Liver (tissue), 9 donors: ENCODE data around the gene IARS1. TPM values are rescaled to one million over a fixed set of nuclear protein-coding genes. Genes with fewer than 3 reads are reported as not detected.

Source experiments
- DNase-seq: peaks from one replicate; pipeline ENCODE4 v3.0.0-alpha.2; 2017; ENCODE audit warnings: low spot score
- H3K27ac ChIP-seq, 2 donors: one replicate each; pipeline ENCODE4 v1.7.0; 2013; ENCODE audit warnings: inconsistent platforms in 2 of 2, low read length in 2 of 2, control low read depth in 1 of 2, low read depth in 1 of 2, mild to moderate bottlenecking in 1 of 2
- H3K27me3 ChIP-seq, 4 donors: one replicate each; pipeline versions ENCODE4 v1.6.1 to v1.7.0; 2013; ENCODE audit warnings: low read length in 3 of 4, inconsistent platforms in 1 of 4, mild to moderate bottlenecking in 1 of 4, moderate library complexity in 1 of 4; ENCODE audit not compliant: control insufficient read depth in 4 of 4, insufficient read depth in 4 of 4
- H3K36me3 ChIP-seq, 4 donors: one replicate each; pipeline versions ENCODE4 v1.6.1 to v1.7.0; 2013; ENCODE audit warnings: low read length in 3 of 4, mild to moderate bottlenecking in 3 of 4, low read depth in 1 of 4, moderate library complexity in 1 of 4; ENCODE audit not compliant: control insufficient read depth in 4 of 4, insufficient read depth in 3 of 4
- H3K4me1 ChIP-seq, 4 donors: one replicate each; pipeline versions ENCODE4 v1.6.1 to v1.7.0; 2013; ENCODE audit warnings: low read length in 3 of 4, mild to moderate bottlenecking in 3 of 4, moderate library complexity in 1 of 4; ENCODE audit not compliant: control insufficient read depth in 4 of 4, insufficient read depth in 4 of 4
- H3K4me3 ChIP-seq, 3 donors: one replicate each; pipeline versions ENCODE4 v1.6.1 to v1.7.0; 2013; ENCODE audit warnings: low read length in 3 of 3, control low read depth in 1 of 3, low read depth in 1 of 3, mild to moderate bottlenecking in 1 of 3
- H3K9ac ChIP-seq, 2 donors: one replicate each; pipeline ENCODE4 v1.7.0; 2013; ENCODE audit warnings: low read length in 2 of 2, mild to moderate bottlenecking in 2 of 2, moderate library complexity in 2 of 2, control low read depth in 1 of 2, low read depth in 1 of 2
- H3K9me3 ChIP-seq, 4 donors: one replicate each; pipeline versions ENCODE4 v1.6.1 to v1.7.0; 2013; ENCODE audit warnings: low read length in 3 of 4; ENCODE audit not compliant: control insufficient read depth in 4 of 4
- ATF3 ChIP-seq: IDR thresholded peaks from 2 replicates; pipeline ENCODE4 v1.6.1; 2016; ENCODE audit warnings: antibody characterized with exemption
- CTCF ChIP-seq: fragments of 150-350 bp; IDR thresholded peaks from 2 replicates; pipeline ENCODE4 v1.5.1; 2017; ENCODE audit warnings: improper control_type of control experiment, low read depth, low read length; ENCODE audit not compliant: missing input control
- EGR1 ChIP-seq, 2 donors: IDR thresholded peaks; 2 replicates each; pipeline ENCODE4 v1.6.1; 2016 to 2018; ENCODE audit warnings: antibody characterized with exemption in 2 of 2, low read depth in 2 of 2
- FOXA1 ChIP-seq: IDR thresholded peaks from 2 replicates; pipeline ENCODE4 v1.6.1; 2016; ENCODE audit warnings: antibody characterized with exemption
- FOXA2 ChIP-seq: IDR thresholded peaks from 2 replicates; pipeline ENCODE4 v1.6.1; 2016; ENCODE audit warnings: antibody characterized with exemption
- GABPA ChIP-seq, 2 donors: IDR thresholded peaks in 1 of 2; conservative IDR thresholded peaks in 1 of 2; 2 replicates each; pipeline ENCODE4 v1.6.1; 2016; ENCODE audit warnings: antibody characterized with exemption in 2 of 2, mild to moderate bottlenecking in 1 of 2, moderate library complexity in 1 of 2
- HNF4A ChIP-seq, 2 donors: conservative IDR thresholded peaks; 2 replicates each; pipeline ENCODE4 v1.6.1; 2016; ENCODE audit warnings: antibody characterized with exemption in 2 of 2, mild to moderate bottlenecking in 2 of 2
- HNF4G ChIP-seq: IDR thresholded peaks from 2 replicates; pipeline ENCODE4 v1.6.1; 2016; ENCODE audit warnings: antibody characterized with exemption
- JUND ChIP-seq, 2 donors: IDR thresholded peaks; 2 replicates each; pipeline ENCODE4 v1.6.1; 2016; ENCODE audit warnings: antibody characterized with exemption in 2 of 2
- MAX ChIP-seq: IDR thresholded peaks from 2 replicates; pipeline ENCODE4 v1.6.1; 2016; ENCODE audit warnings: antibody characterized with exemption
- NR2F2 ChIP-seq: IDR thresholded peaks from 2 replicates; pipeline ENCODE4 v1.6.1; 2016; ENCODE audit warnings: antibody characterized with exemption
- RAD21 ChIP-seq, 2 donors: IDR thresholded peaks; 2 replicates each; pipeline ENCODE4 v1.6.1; 2016; ENCODE audit warnings: antibody characterized with exemption in 2 of 2, mild to moderate bottlenecking in 2 of 2
- REST ChIP-seq: IDR thresholded peaks from 2 replicates; pipeline ENCODE4 v1.6.1; 2016; ENCODE audit warnings: antibody characterized with exemption, mild to moderate bottlenecking
- RXRA ChIP-seq, 2 donors: IDR thresholded peaks; 2 replicates each; pipeline ENCODE4 v1.6.1; 2017 to 2018; ENCODE audit warnings: antibody characterized with exemption in 2 of 2, mild to moderate bottlenecking in 1 of 2
- SP1 ChIP-seq: IDR thresholded peaks from 2 replicates; pipeline ENCODE4 v1.6.1; 2018; ENCODE audit warnings: antibody characterized with exemption, mild to moderate bottlenecking
- TAF1 ChIP-seq: conservative IDR thresholded peaks from 2 replicates; pipeline ENCODE4 v1.6.1; 2016; ENCODE audit warnings: antibody characterized with exemption, mild to moderate bottlenecking
- YY1 ChIP-seq: IDR thresholded peaks from 2 replicates; pipeline ENCODE4 v1.6.1; 2016; ENCODE audit warnings: antibody characterized with exemption, mild to moderate bottlenecking
- ZBTB33 ChIP-seq: IDR thresholded peaks from 2 replicates; pipeline ENCODE4 v1.6.1; 2016; ENCODE audit warnings: antibody characterized with exemption
- WGBS: extraction: QIAGEN DNeasy Blood & Tissue Kit; methylation state at CpG from one replicate; pipeline ENCODE4 v1.1.7; 2013; 5-methylcytosine and 5-hydroxymethylcytosine counted together
- polyA plus RNA-seq, 2 donors: library from polyadenylated mRNA; stranded (reverse) in 1 of 2; unstranded in 1 of 2; fragments of 200-250 nt in 1 of 2; fragments of >200 nt in 1 of 2; fragmentation: Nextera tagmentation in 1 of 2; extraction: Ambion mirVana in 1 of 2; gene quantifications; one replicate each; pipeline versions ENCODE4 v1.2.1 to v1.2.3, GENCODE V29; 2013 to 2015
- total RNA-seq, 2 donors: library from RNA; depleted of rRNA; stranded (reverse); fragments of >200 nt; gene quantifications; one replicate each; pipeline ENCODE4 v1.2.3, GENCODE V29; 2014
- donor health status: healthy.
- donor health status: healthy.
- donor health status: healthy.
- donor health status: healthy.
- donor health status: healthy.

Gene IARS1
- total and polyA plus RNA-seq, 4 donors = 24.8 to 81.7 (median 49.6) TPM

GRCh38 chr9:92295827-92296258 lies 2.3 kb upstream of the IARS1 start:
- H3K9ac ChIP-seq = no peak overlapping the region
- no peaks in the 10 kb centered on the region for H3K27me3 ChIP-seq
- H3K27ac ChIP-seq = no peak overlapping the region
- TF ChIP-seq HNF4A (conservative IDR thresholded peaks at IDR 0.05) (no peak), GABPA (IDR thresholded peaks at IDR 0.05 in 1 of 2, conservative IDR thresholded peaks at IDR 0.05 in 1 of 2) (no peak), JUND (IDR thresholded peaks at IDR 0.05) (no peak), FOXA1 (no peak), YY1 (no peak), TAF1 (no peak), RAD21 (IDR thresholded peaks at IDR 0.05) (no peak), ZBTB33 (no peak), RXRA (IDR thresholded peaks at IDR 0.05) (no peak), REST (no peak)
- 82% methylated on average over 4 of the region's 4 CpGs for WGBS
- H3K4me3 ChIP-seq = no peak overlapping the region
- peaks cover 1 to 29% (median 17%) of the 10 kb centered on the region in 4 donors for H3K36me3 ChIP-seq
- no peak for DNase-seq
- H3K9me3 ChIP-seq = no peaks in the 10 kb centered on the region
- peaks cover 10 to 22% (median 15%) of the 10 kb centered on the region in 4 donors for H3K4me1 ChIP-seq

GRCh38 chr9:92295240-92295790 lies 1.8 kb upstream of the IARS1 start:
- TF ChIP-seq ATF3 (no peak), FOXA1 (no peak), GABPA (IDR thresholded peaks at IDR 0.05 in 1 of 2, conservative IDR thresholded peaks at IDR 0.05 in 1 of 2) (no peak), RAD21 (IDR thresholded peaks at IDR 0.05) (no peak), EGR1 (IDR thresholded peaks at IDR 0.05; ENCODE audit: low read depth in 2 of 2) (no peak), YY1 (no peak), SP1 (no peak), JUND (IDR thresholded peaks at IDR 0.05) (no peak), ZBTB33 (no peak), REST (no peak), CTCF (no peak), NR2F2 (no peak), HNF4G (no peak), RXRA (IDR thresholded peaks at IDR 0.05) (no peak), FOXA2 (no peak), HNF4A (conservative IDR thresholded peaks at IDR 0.05) (no peak), MAX (no peak), TAF1 (no peak)
- Histone ChIP-seq H3K4me1 (peaks cover 10 to 22% (median 15%) of the 10 kb centered on the region in 4 donors), H3K36me3 (peaks cover 1 to 23% (median 13%) of the 10 kb centered on the region in 4 donors), H3K27ac (no peak overlapping the region), H3K27me3 (no peaks in the 10 kb centered on the region), H3K4me3 (no peak overlapping the region), H3K9ac (no peak overlapping the region), H3K9me3 (no peaks in the 10 kb centered on the region)
- WGBS = 83% methylated on average over 7 of the region's 7 CpGs
- DNase-seq = no peak
